Natural killer cell (primary cell): ENCODE measurements around the gene GABRB1. TPM values are rescaled to one million over a fixed set of nuclear protein-coding genes. Genes with fewer than 3 reads are reported as not detected.

Experiments
- ATAC-seq, 3 donors: fragments of 150-1000 bp in 2 of 3; fragments of 200-7000 bp in 1 of 3; cut with Tn5 transposase; 1 replicate in 1 of 3; 2 replicates in 2 of 3; pipeline ENCODE4 v1.10.0; 2021; ENCODE audit warnings: mild to moderate bottlenecking in 2 of 3, moderate library complexity in 2 of 3
- DNase-seq, 2 donors: peaks; one replicate each; pipeline versions ENCODE4 v3.0.0 to v3.0.0-alpha.2; 2013 to 2021; ENCODE audit warnings: mixed read lengths in 1 of 2
- H3K27ac ChIP-seq: one replicate; pipeline ENCODE4 v1.5.1; 2013; ENCODE audit warnings: mild to moderate bottlenecking, low read length
- H3K27me3 ChIP-seq: one replicate; pipeline ENCODE4 v1.6.1; 2013; ENCODE audit warnings: low read length; ENCODE audit not compliant: control insufficient read depth, insufficient read depth
- H3K36me3 ChIP-seq: one replicate; pipeline ENCODE4 v1.6.1; 2013; ENCODE audit warnings: low read length; ENCODE audit not compliant: control insufficient read depth, insufficient read depth
- H3K4me1 ChIP-seq: one replicate; pipeline ENCODE4 v1.6.1; 2013; ENCODE audit warnings: low read length; ENCODE audit not compliant: control insufficient read depth, insufficient read depth
- H3K4me3 ChIP-seq: one replicate; pipeline ENCODE4 v1.5.1; 2013; ENCODE audit warnings: low read length
- H3K9me3 ChIP-seq: one replicate; pipeline ENCODE4 v1.6.1; 2013; ENCODE audit warnings: low read length; ENCODE audit not compliant: control insufficient read depth, insufficient read depth
- H3K27ac Mint-ChIP-seq, 2 donors: one replicate each; pipeline ENCODE4 v1.8.0; 2022; ENCODE audit warnings: mild to moderate bottlenecking in 2 of 2, mixed read lengths in 2 of 2, moderate library complexity in 1 of 2
- H3K27me3 Mint-ChIP-seq, 2 donors: one replicate each; pipeline ENCODE4 v1.8.0; 2022; ENCODE audit warnings: low read depth in 2 of 2, mixed read lengths in 2 of 2
- H3K36me3 Mint-ChIP-seq: one replicate; pipeline ENCODE4 v1.8.0; 2022; ENCODE audit warnings: mixed read lengths
- H3K4me1 Mint-ChIP-seq, 2 donors: one replicate each; pipeline ENCODE4 v1.8.0; 2022; ENCODE audit warnings: mixed read lengths in 2 of 2
- H3K4me3 Mint-ChIP-seq: one replicate; pipeline ENCODE4 v1.8.0; 2022; ENCODE audit warnings: mild to moderate bottlenecking, moderate library complexity, mixed read lengths
- H3K9me3 Mint-ChIP-seq, 2 donors: one replicate each; pipeline ENCODE4 v1.8.0; 2022; ENCODE audit warnings: mixed read lengths in 2 of 2
- WGBS: methylation state at CpG from one replicate; pipeline ENCODE4 v1.1.7; 2013; ENCODE audit warnings: missing lambda C conversion rate; ENCODE audit not compliant: insufficient coverage; 5-methylcytosine and 5-hydroxymethylcytosine counted together
- intact Hi-C: fragments of 100-400 bp; cut with micrococcal nuclease; formaldehyde crosslinking; loops from one replicate; pipeline ENCODE4 v1.14.2; 2022
- total RNA-seq, 4 donors: library from RNA; stranded (reverse); fragments of 120-200 nt in 1 of 4; gene quantifications; one replicate each; pipeline versions ENCODE4 v1.2.3 to v1.2.4, GENCODE V29; 2013 to 2022
- TF ChIP-seq, protein P1 (sequence below): fragments of 200-600 bp; IDR thresholded peaks from one replicate; pipeline ENCODE4 v1.8.0; 2022; ENCODE audit warnings: antibody characterized with exemption

The GABRB1 gene
- total RNA-seq, 3 donors from 2014 or later (not counting 1 experiment from before 2014, with no cell fraction given): not detected

DNA sequence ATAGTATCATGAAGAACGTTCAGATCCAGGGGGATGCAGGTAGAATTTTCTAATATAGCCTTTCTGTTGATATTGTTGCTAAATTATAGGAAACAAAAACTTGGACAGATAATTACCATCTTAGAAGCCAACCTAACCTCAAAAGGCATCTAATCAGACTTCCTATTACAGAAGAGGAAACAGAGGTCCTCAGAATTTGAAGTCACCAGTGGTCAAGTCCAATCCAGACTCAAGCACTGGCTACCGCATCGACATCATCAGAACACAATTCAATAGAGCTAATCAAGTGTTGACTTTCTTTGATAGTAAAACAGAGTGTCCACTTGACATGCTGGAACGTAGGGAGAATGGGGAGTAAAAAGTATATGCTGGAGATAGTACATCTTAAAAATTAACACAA is 443.4 kb downstream of the GABRB1 start:
- H3K36me3 ChIP-seq: no peaks in the 10 kb centered on the region
- no peak overlapping the region for H3K27ac ChIP-seq
- H3K9me3 Mint-ChIP-seq: no peaks in the 10 kb centered on the region
- DNase-seq (no peak), ATAC-seq (peak in 1 of 3 donors; percentile 79)
- TF ChIP-seq, protein P1, sequence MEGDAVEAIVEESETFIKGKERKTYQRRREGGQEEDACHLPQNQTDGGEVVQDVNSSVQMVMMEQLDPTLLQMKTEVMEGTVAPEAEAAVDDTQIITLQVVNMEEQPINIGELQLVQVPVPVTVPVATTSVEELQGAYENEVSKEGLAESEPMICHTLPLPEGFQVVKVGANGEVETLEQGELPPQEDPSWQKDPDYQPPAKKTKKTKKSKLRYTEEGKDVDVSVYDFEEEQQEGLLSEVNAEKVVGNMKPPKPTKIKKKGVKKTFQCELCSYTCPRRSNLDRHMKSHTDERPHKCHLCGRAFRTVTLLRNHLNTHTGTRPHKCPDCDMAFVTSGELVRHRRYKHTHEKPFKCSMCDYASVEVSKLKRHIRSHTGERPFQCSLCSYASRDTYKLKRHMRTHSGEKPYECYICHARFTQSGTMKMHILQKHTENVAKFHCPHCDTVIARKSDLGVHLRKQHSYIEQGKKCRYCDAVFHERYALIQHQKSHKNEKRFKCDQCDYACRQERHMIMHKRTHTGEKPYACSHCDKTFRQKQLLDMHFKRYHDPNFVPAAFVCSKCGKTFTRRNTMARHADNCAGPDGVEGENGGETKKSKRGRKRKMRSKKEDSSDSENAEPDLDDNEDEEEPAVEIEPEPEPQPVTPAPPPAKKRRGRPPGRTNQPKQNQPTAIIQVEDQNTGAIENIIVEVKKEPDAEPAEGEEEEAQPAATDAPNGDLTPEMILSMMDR: no peak
- no peaks in the 10 kb centered on the region for H3K9me3 ChIP-seq
- H3K27me3 ChIP-seq: no peaks in the 10 kb centered on the region
- intact Hi-C loops: no loop called here
- H3K27me3 Mint-ChIP-seq: peaks cover 0 to 3% of the 10 kb centered on the region in 2 donors
- H3K27ac Mint-ChIP-seq: no peak overlapping the region
- no peak overlapping the region for H3K4me3 ChIP-seq
- no peaks in the 10 kb centered on the region for H3K36me3 Mint-ChIP-seq
- no peaks in the 10 kb centered on the region for H3K4me1 ChIP-seq
- no peak overlapping the region for H3K4me3 Mint-ChIP-seq
- 100% methylated on average over 2 of the region's 4 CpGs for WGBS
- H3K4me1 Mint-ChIP-seq: no peaks in the 10 kb centered on the region

DNA sequence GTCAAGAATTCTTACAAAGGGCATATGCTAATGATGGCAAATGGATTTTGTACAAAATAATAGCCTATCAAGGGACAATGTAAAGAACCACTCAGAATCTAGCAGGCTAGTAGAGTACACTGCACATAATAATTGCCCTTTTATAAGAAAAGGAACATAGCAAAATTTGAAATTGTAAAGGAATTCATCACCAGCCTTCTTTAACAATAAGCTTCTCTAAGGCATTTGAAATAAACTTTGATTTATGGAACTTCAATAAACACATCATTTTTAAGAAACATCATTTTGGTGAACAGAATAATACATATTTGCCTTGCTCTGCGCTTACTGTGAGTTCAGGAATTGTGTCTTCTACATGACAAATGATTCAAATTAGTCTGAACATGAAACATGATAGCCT is 444.0 kb downstream of the GABRB1 start:
- Mint-ChIP-seq H3K36me3 (no peaks in the 10 kb centered on the region), H3K27me3 (peaks cover 0 to 3% of the 10 kb centered on the region in 2 donors), H3K9me3 (no peaks in the 10 kb centered on the region), H3K4me1 (no peaks in the 10 kb centered on the region), H3K4me3 (no peak overlapping the region), H3K27ac (no peak overlapping the region)
- WGBS: 100% methylated on average over 1 of the region's 1 CpG
- DNase-seq (no peak), ATAC-seq (no peak)
- no peaks in the 10 kb centered on the region for H3K27me3 ChIP-seq
- H3K27ac ChIP-seq: no peak overlapping the region
- intact Hi-C loops: no loop called here
- no peak overlapping the region for H3K4me3 ChIP-seq
- TF ChIP-seq, protein P1: no peak
- no peaks in the 10 kb centered on the region for H3K9me3 ChIP-seq
- no peaks in the 10 kb centered on the region for H3K4me1 ChIP-seq
- H3K36me3 ChIP-seq: no peaks in the 10 kb centered on the region

Other genes starting within 250 kb of the GABRB1 start
- not detected for gene COX7B2, start 122.3 kb upstream of the GABRB1 start, total RNA-seq
- not detected for gene GABRA4, start 38.0 kb upstream of the GABRB1 start, total RNA-seq